ENCODE data around the gene CNTN1. TPM values are rescaled to one million over a fixed set of nuclear protein-coding genes. Genes with fewer than 3 reads are reported as not detected.

Gene CNTN1
- total and polyA plus RNA-seq, 10 donors, result 0.50 to 12.3 (median 5.8) TPM

GRCh38 chr12:40992674-40993073, 300.4 kb downstream of the CNTN1 start:
- Histone ChIP-seq H3K4me1 (no peaks in the 10 kb centered on the region), H3K27ac (no peak overlapping the region), H3K36me3 (no peaks in the 10 kb centered on the region), H3K4me3 (no peak overlapping the region), H3K9me3 (no peaks in the 10 kb centered on the region), H3K27me3 (replicated peaks in 1 of 7) (no peaks in the 10 kb centered on the region)
- 72 to 87% (median 79%) methylated on average over 1 of the region's 1 CpG for WGBS, 5 donors
- no peak for DNase-seq
- intact Hi-C loops (cut with DNase I; ENCODE audit: low total_unique reads), result no loop called here
- TF ChIP-seq POLR2A (IDR thresholded peaks at IDR 0.05), result no peak
- no peak for TF ChIP-seq CTCF (IDR thresholded peaks at IDR 0.05 in 8 of 11, conservative IDR thresholded peaks at IDR 0.05 in 3 of 11)
- no peak for TF ChIP-seq POLR2AphosphoS5 (IDR thresholded peaks at IDR 0.05)

- WGBS, 5 donors, result 87 to 95% (median 90%) methylated on average over 3 of the region's 3 CpGs
- TF ChIP-seq POLR2A (IDR thresholded peaks at IDR 0.05) (no peak), POLR2AphosphoS5 (IDR thresholded peaks at IDR 0.05) (no peak), CTCF (IDR thresholded peaks at IDR 0.05 in 8 of 11, conservative IDR thresholded peaks at IDR 0.05 in 3 of 11) (no peak)
- H3K36me3 ChIP-seq, result no peaks in the 10 kb centered on the region
Observed at GRCh38 chr12:40993158-40993557, 300.9 kb downstream of the CNTN1 start.

GRCh38 chr12:40996091-40996490, 303.9 kb downstream of the CNTN1 start:
- H3K36me3 ChIP-seq, result no peaks in the 10 kb centered on the region
- DNase-seq, result no peak
- H3K27me3 ChIP-seq (replicated peaks in 1 of 7), result no peaks in the 10 kb centered on the region
- TF ChIP-seq CTCF (IDR thresholded peaks at IDR 0.05 in 8 of 11, conservative IDR thresholded peaks at IDR 0.05 in 3 of 11) (no peak), POLR2A (IDR thresholded peaks at IDR 0.05) (no peak), POLR2AphosphoS5 (IDR thresholded peaks at IDR 0.05) (no peak)
- intact Hi-C loops (cut with DNase I; ENCODE audit: low total_unique reads), result no loop called here
- H3K4me3 ChIP-seq, result no peak overlapping the region
- H3K4me1 ChIP-seq, result no peaks in the 10 kb centered on the region
- H3K27ac ChIP-seq, result no peak overlapping the region
- whole genome bisulfite sequencing, 5 donors, result 79 to 87% (median 82%) methylated on average over 4 of the region's 4 CpGs
- H3K9me3 ChIP-seq, result peaks cover 0 to 6% (median 0%) of the 10 kb centered on the region in 8 donors

More at GRCh38 chr12:40993158-40993557, 300.9 kb downstream of the CNTN1 start:
- H3K4me3 ChIP-seq, result no peak overlapping the region
- no peaks in the 10 kb centered on the region for H3K27me3 ChIP-seq (replicated peaks in 1 of 7)
- no peak overlapping the region for H3K27ac ChIP-seq
- H3K9me3 ChIP-seq, result no peaks in the 10 kb centered on the region
- intact Hi-C loops (cut with DNase I; ENCODE audit: low total_unique reads), result no loop called here
- DNase-seq, result no peak
- H3K4me1 ChIP-seq, result no peaks in the 10 kb centered on the region

GRCh38 chr12:40999210-40999609, 307.0 kb downstream of the CNTN1 start:
- peaks cover 3 to 24% (median 16%) of the 10 kb centered on the region in 8 donors for H3K9me3 ChIP-seq
- no peaks in the 10 kb centered on the region for H3K4me1 ChIP-seq
- TF ChIP-seq POLR2A (IDR thresholded peaks at IDR 0.05), result no peak
- DNase-seq, result no peak
- no peak overlapping the region for H3K27ac ChIP-seq
- 57 to 76% (median 68%) methylated on average over 1 of the region's 1 CpG for WGBS, 5 donors
- no peaks in the 10 kb centered on the region for H3K36me3 ChIP-seq
- intact Hi-C loops (cut with DNase I; ENCODE audit: low total_unique reads), result no loop called here
- no peaks in the 10 kb centered on the region for H3K27me3 ChIP-seq (replicated peaks in 1 of 7)
- H3K4me3 ChIP-seq, result no peak overlapping the region

GRCh38 chr12:41008472-41008871, 316.2 kb downstream of the CNTN1 start:
- Histone ChIP-seq H3K27ac (no peak overlapping the region), H3K9me3 (peaks cover 4 to 90% (median 64%) of the 10 kb centered on the region in 8 donors), H3K36me3 (no peaks in the 10 kb centered on the region), H3K4me3 (no peak overlapping the region), H3K4me1 (peaks cover 0 to 1% (median 0%) of the 10 kb centered on the region in 6 donors), H3K27me3 (replicated peaks in 1 of 7) (no peaks in the 10 kb centered on the region)
- no peak for DNase-seq
- WGBS, 5 donors, result 80 to 89% (median 83%) methylated on average over 1 of the region's 1 CpG
- TF ChIP-seq POLR2AphosphoS5 (IDR thresholded peaks at IDR 0.05) (no peak), POLR2A (IDR thresholded peaks at IDR 0.05) (no peak), CTCF (IDR thresholded peaks at IDR 0.05 in 8 of 11, conservative IDR thresholded peaks at IDR 0.05 in 3 of 11) (no peak)
- intact Hi-C loops (cut with DNase I; ENCODE audit: low total_unique reads), result no loop called here
